DMS153 treated with DMSO at 0.1 percent for 48 hours (cell line): ENCODE measurements around the gene MLLT3.
"Not testable (repeated sequence)": the region's sequence is repeated elsewhere in the genome, so short reads cannot be mapped to it uniquely, and the experiment has no call there.

Experiments used
- DNase-seq: peaks from one replicate; lab custom pipeline; 2025; ENCODE audit not compliant: unreplicated experiment; lab: John Stamatoyannopoulos, UW

The MLLT3 gene

DNA sequence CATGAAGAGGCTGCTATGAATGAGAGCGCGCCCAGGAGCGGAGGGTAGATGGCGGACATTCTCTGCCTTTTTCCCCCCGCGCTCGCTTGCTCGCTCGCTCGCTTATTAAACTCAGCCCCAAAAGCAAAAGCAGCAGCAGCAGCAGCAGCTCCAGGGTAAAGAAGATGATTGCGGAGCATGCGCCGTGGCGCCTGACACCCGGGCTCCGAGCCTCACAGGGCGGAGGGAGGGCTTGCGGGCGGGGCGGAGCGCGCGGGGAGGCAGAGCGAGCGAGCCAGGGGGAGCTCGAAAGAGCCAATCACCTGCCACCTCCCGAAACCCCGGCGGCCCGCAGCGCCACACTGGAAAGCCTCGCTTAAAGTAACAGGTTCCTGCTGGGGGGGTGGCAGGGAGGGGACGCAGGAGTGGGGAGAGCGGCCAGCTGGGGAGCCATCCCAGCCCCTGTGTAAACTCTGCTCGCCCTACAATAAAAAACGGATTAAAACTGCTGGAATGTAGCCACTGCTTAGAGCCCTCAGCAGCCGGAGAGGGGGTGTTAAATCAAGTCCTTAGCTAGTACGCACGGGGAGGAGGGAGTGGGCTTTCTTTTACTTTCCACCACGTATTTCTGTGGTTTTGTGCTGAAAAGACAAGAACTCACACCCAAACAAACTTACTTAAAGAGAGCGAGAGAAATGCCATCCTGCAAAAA, at the start of gene MLLT3:
TSS of gene MLLT3 (minus strand) at position 170 of the 691 bp plus-strand sequence.
- DNase-seq: peak; percentile 90

DNA sequence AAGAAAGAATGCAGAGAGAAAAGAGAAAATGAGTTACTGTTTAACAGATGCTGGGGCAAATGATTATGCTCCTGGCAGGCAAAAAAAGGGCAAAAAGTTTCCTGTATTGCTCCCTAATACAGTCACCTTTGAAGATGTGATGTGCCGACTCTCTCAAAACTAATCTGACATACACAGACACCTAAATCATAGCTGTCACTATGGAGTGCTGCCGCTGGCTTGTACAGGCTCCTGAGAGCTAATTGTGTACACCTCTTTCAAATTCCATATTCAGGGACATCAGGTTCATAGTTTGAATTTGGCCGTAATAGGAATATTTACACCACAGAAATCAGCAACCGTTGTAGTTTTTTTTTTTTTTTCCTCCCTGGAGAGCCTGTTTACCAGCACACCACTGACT, 49.3 kb upstream of the MLLT3 start:
- no peak for DNase-seq

DNA sequence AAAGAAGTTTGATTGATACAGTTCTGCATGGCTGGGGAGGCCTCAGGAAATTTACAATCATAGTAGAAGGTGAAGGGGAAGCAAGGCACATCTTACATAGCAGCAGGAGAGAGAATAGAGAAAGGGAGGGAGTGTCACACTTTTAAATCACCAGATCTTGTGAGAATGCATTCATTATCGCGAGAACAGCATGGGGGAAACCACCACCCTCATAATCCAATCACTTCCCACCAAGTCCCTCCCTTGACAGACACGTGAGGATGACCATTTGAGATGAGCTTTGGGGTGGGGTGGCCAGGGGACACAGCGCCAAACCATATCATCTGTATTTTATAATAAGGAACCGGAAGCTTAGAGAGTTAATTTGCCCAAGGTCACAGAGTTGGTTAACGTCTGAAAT, 48.1 kb upstream of the MLLT3 start:
- DNase-seq: no peak

DNA sequence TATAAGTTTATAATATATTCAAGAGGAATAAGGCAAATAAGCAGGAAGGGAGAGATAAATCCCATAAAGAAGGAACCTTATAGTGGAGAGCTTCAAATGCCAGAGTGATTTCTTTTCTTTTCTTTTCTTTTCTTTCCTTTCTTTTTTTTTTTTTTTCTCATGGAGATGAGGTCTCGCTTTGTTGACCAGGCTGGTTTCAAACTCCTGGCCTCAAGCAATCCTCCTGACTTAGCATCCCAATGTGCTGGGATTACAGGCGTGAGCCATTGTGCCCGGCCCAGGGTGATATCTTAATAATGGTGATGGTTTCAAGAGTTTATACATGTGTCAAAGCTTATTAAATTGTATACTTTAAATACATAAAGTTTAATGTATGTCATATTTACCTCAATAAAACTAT, 42.2 kb upstream of the MLLT3 start:
- DNase-seq: no peak

DNA sequence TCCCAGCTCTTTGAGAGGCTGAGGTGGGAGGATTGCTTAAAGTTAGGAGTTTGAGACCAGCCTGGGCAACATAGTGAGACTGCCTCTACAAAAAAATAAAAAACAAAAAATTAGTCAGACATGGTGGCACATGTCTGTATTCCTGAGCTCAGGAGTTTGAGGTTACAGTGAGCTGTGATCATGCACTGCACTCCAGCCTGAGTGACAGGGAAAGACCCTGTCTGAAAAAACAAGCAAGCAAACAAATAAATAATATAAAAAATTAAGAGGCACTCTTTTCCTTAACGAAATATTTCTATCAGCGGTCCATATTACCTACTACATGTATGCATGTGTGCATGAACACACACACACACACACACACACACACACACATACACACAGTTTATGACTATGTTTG, 40.8 kb upstream of the MLLT3 start:
- DNase-seq: no peak

DNA sequence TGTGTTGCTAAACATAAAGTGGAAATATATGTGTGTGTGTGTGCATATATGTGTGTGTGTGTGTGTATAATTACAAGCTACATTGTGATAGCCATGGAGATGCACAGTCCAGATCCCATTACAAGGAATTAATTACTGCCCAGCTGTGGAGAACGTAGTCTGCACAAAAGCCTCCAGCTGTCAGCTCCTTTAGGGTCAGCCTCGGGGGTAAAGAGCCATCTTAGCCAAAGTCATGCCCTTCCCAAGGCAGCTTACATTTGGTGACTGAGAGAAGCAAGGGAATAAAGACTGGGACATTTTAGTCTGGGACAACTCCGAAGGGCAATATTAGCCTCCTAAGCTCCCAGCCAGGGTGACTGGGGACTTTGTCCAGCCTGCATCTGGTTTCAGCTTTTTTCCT, 39.9 kb upstream of the MLLT3 start:
- DNase-seq: no peak

DNA sequence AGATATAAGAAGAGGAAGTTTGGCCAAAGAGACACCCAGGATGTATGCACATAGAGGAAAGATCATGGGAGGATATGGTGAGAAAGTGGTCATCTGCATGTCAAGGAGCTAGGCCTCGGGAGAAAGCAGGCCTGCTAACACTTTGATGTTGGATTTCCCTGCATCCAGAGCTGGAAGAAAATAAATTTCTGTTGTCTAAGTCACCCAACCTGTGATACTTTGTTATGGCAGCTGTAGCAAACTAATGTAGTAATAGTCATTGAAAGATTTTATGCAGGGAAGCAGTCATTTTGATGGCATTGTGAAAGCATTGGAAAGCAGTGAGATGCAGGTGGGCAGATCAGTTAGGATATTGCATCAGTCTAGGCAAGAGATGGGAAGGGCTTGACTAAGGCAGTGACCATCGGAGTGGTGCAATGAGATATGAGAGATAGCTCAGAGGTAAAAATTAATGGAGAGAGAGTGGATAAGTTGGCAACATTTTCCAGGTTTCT, 37.2 kb upstream of the MLLT3 start:
- no peak for DNase-seq

DNA sequence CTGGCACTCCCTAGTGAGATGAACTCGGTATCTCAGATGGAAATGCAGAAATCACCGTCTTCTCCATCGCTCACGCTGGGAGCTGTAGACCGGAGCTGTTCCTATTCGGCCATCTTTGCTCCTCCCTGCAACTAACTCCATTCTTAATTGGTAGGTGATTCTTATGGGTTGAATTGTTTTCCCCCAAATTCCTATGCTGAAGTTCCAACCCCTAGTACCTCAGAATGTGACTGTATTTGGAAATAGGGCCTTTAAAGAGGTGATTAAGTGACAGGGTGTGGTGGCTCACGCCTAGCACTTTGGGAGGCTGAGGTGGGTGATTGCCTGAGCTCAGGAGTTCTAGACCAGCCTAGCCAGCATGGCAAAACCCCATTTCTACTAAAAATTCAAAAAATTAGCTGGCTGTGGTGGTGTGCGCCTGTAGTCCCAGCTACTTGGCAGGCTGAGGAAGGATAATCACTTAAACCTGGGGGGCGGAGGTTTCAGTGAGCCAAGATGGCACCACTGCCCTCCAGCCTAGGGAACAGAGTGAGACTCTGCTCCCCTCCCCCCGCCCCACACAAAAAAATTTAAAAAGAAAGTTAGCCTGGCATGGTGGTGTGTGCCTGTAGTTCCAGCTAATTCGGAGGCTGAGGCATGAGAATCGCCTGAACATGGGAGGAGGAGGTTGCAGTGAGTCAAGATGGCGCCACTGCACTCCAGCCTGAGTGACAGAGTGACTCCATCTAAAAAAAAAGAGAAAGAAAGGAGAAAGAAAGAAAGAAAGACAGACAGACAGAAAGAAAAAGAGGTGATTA, 36.6 kb upstream of the MLLT3 start:
- no peak for DNase-seq

DNA sequence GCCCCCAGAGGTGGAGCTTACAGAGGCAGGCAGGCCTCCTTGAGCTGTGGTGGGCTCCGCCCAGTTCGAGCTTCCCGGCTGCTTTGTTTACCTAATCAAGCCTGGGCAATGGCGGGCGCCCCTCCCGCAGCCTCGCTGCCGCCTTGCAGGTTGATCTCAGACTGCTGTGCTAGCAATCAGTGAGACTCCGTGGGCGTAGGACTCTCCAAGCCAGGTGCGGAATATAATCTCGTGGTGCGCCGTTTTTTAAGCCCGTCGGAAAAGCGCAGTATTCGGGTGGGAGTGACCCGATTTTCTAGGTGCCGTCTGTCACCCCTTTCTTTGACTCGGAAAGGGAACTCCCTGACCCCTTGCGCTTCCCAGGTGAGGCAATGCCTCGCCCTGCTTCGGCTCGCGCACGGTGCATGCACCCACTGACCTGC, 36.0 kb upstream of the MLLT3 start:
- DNase-seq: not testable (repeated sequence)

DNA sequence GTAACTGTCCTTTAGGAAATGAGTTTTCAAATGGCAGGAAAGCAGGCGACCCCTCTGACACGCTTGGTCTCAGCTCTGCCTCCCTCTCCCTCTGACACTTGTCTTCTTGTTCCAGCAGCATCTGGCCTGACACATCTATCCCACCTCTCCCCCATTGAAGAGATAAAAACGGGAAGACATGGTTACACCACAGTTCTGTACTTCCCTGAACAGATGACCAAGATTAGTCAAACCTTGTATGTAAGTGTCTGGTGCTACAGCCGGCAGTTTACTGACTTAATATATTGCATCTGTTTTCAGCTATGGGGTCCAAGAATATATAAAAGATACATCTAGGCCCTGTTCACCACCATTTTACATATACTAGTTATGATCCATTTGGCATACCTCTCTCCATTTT, 29.6 kb upstream of the MLLT3 start:
- DNase-seq: no peak

DNA sequence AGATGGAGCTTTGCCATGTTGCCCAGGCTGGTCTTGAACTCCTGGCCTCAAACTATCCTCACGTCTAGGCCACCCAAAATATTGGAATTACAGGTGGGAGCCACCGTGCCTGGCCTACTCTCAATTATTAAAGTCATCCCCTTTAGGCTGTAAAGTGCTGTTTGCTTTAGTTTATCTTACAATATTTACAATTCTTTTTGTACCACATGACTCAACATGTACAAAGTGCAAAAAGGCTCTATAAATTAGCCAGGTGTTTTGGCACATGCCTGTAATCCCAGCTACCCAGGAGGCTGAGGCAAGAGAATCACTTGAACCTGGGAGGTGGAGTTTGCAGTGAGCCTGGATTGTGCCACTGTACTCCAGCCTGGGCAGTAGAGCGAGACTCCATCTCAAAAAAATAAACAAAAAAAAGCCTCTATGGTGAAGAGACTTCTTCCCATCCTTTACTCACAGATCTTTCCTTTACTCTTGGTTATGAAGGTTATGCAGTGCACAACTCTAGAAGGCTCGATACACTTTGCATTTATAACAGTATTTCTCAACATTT, 28.5 kb upstream of the MLLT3 start:
- DNase-seq: no peak

DNA sequence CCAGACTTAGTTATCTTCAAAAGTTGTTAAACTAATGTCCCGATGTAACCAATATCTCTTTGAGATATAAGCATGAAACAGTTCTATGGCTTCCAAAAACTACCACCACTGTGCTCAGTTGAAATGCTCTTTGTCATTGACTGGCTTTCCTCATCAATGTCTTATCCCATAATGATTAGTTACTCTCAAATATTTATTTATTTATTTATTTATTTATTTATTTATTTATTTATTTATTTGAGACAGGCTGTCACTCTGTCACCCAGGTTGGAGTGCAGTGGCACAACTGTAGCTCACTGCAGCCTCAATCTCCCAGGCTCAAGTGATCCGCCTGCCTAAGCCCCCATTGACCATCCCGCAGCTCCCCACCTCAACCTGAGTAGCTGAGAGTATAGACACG, 28.0 kb upstream of the MLLT3 start:
- no peak for DNase-seq

DNA sequence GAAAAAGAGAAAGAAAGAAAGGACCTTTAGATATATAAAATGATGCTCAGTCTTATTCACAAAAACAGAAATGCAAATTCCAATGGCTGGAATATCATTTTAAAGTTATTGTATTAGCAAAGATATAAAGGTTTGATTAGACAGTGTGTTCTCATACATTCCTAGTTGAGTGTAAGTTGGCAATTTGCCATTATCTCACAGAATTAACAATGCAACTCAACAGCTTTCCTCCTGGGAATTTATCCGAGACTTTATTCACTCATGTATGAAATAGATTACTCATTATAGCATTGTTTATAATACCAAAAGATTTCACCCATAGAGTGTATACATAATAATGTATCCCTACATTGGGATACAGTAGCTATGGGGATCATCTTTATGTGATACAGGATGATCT, 27.1 kb upstream of the MLLT3 start:
- DNase-seq: no peak

DNA sequence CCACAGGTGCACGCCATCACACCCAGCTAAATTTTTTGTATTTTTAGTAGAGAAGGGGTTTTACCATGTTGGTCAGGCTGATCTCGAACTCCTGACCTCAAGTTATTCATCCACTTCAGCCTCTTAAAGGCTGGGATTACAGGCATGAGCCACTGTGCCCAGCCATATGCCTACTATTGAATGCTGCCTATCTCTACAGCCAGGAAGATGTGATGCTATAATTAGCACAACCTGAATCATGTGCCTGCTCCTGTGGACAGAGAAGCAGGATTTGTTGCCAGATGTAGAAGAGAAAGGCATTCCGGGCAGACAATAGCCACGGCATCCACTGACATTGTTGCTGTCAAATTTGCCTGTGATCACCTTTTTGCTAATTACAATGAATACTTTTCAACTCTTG, 24.4 kb upstream of the MLLT3 start:
- DNase-seq: no peak

DNA sequence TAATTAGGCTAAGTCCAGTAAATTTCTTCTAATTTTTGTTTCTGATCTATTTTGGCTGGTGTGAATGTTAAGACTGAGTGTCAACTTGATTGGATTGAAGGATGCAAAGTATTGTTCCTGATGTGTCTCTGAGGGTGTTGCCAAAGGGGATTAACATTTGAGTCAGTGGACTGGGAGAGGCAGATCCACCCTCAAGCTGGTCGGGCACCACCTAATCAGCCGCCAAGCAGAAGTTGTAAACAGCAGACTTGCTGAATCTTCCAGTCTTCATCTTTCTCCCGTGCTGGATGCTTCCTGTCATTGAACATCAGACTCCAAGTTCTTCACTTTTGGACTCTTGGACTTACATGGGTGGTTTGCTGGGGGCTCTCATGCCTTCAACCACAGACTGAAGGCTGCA, 21.4 kb upstream of the MLLT3 start:
- no peak for DNase-seq

DNA sequence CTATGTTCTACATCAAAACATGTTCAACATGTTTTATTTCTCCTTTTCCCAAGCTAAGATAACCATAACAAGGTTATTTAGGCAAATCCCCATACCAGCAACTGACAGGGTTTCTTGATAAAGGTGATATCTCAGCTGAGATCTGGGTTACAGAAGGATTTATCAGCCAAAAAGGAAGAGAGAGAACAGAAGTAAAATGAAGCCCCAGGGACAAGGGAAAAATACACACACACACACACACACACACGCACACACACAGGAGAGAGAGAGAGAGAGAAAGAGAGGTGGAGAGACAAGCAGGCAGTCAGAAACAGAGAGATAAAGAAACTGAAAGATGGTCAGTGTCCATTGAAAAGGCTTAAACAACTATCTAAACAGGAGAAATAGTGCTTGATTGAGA, 19.7 kb upstream of the MLLT3 start:
- DNase-seq: no peak

DNA sequence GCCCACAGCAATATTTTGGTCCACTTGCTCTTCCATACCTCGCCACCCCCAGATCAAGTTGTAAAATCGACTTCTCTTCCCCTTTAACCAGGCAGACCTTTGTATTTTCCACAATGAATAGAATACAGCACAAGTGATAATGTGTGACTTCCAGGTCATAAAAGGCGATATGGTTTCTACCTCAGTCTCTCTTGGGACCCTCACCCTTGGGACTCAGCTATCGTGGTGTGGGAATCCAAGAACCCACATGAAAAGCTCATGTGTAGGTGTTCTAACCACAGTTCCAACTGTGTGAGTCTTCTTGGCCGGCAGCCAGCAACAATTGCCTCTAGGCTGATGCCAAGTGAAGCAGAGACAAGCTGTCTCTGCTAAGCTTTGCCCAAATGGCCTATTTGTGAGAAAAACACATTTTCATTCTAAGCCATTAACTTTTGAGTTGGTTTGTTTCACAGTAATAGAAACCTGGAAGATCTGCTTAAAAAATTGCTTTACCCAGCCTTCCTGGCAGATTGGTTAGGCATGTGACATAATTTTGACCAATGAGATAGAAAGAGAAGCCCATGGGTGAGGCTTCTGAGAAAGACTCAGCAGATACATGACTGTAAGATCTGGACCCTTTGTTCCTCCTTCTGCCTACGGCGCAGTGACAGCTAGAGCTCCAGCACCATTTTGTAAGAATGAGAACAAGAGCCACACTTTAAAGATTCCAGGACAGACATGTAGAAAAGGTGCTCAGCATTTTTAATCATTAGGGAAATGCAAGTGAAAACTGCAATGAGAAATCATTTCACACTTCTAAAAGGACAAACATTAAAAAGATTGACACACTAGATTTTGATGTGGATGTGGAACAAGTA, 18.3 kb upstream of the MLLT3 start:
- peak; percentile 14 for DNase-seq

DNA sequence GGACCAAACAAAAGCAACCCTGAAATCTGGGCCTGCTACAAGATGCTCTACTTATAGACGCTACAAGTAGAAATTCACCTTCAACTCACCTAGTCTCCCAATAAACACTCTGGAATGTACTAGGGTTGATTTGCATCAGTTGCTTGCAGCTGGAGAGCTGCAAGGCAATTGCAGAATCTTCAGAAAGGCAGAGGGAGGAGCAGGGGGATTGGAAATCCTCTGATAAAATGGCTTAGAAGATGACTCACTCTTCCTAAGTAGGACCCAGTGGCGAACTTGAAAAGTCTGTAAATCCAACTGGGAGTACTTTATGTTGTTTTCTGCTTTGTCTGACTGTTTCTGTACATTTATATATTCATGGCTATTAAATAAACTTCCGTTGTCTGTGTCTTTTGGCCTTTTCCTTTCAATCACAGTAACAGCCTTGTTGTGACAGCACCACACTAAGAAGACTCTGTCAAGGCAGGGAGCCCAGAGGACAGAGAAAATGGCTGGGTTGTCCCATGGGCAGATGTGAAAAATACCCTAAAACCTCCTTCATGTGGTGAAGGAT, 14.7 kb upstream of the MLLT3 start:
- DNase-seq: no peak

DNA sequence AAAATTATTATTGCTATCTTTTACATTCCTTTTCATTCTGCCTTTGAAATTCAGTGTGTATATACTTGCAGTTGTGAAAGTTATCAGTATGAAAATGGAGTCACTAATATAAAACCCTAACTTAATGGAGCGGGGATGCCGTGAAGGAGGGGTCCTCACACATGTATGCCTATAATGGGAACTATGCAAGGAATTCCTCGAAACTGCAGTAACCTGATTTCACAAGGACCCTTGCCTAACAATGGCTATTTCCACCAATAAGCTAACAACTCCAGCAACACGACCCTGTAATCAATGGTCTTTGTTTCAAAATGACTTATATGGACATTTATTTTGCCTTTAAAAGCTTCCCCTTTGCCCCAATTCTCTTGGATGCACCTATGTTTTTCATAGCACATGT, 12.6 kb upstream of the MLLT3 start:
- no peak for DNase-seq

DNA sequence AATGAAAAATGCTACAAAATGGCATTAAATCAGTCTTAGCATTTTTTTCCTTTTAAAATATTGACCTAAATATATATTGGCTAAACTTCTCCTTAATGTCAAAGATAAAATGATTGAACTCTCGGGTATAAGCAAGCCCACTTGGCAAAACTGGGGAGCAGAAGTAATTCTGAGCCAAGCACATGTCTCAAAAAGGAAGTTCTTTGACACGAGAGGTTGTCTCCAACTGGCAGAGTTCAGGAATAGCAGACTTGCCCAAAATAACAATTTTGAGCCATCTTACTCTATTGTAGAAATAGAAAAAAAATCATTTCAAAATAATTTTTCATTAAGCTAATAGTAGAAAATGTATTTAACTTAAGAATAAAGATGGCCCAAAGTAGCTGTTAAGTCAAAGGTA, 10.4 kb upstream of the MLLT3 start:
- DNase-seq: no peak
